NCI-H2107 treated with DMSO at 0.1 percent for 48 hours (cell line): ENCODE measurements around the gene CAMTA1.

Experiments
- DNase-seq: peaks from one replicate; lab custom pipeline; 2025; ENCODE audit not compliant: unreplicated experiment; lab: John Stamatoyannopoulos, UW

CAMTA1 gene

GRCh38 chr1:7062346-7063061 is 277.2 kb downstream of the CAMTA1 start:
- no peak for DNase-seq

GRCh38 chr1:7063981-7064380 is 278.7 kb downstream of the CAMTA1 start:
- DNase-seq, result no peak

- DNase-seq, result no peak
Observed at GRCh38 chr1:7068552-7068951, 283.3 kb downstream of the CAMTA1 start.

- no peak for DNase-seq
Observed at GRCh38 chr1:7069931-7070330, 284.7 kb downstream of the CAMTA1 start.

- DNase-seq, result no peak
Observed at GRCh38 chr1:7070389-7071029, 285.3 kb downstream of the CAMTA1 start.

- no peak for DNase-seq
Observed at GRCh38 chr1:7076117-7076516, 290.9 kb downstream of the CAMTA1 start.

- DNase-seq, result no peak
Observed at GRCh38 chr1:7076572-7076971, 291.3 kb downstream of the CAMTA1 start.

GRCh38 chr1:7077136-7077535 is 291.9 kb downstream of the CAMTA1 start:
- no peak for DNase-seq

- no peak for DNase-seq
Observed at GRCh38 chr1:7077970-7078369, 292.7 kb downstream of the CAMTA1 start.

- DNase-seq, result no peak
Observed at GRCh38 chr1:7079637-7080036, 294.4 kb downstream of the CAMTA1 start.

GRCh38 chr1:7084232-7084894 is 299.1 kb downstream of the CAMTA1 start:
- no peak for DNase-seq

- no peak for DNase-seq
Observed at GRCh38 chr1:7085521-7085920, 300.3 kb downstream of the CAMTA1 start.

- no peak for DNase-seq
Observed at GRCh38 chr1:7086106-7086505, 300.9 kb downstream of the CAMTA1 start.

- DNase-seq, result no peak
Observed at GRCh38 chr1:7087888-7088287, 302.6 kb downstream of the CAMTA1 start.

- no peak for DNase-seq
Observed at GRCh38 chr1:7089497-7089896, 304.2 kb downstream of the CAMTA1 start.

GRCh38 chr1:7093297-7093696 is 308.0 kb downstream of the CAMTA1 start:
- no peak for DNase-seq

GRCh38 chr1:7094086-7094485 is 308.8 kb downstream of the CAMTA1 start:
- DNase-seq, result no peak

GRCh38 chr1:7094509-7094908 is 309.3 kb downstream of the CAMTA1 start:
- DNase-seq, result no peak

- DNase-seq, result no peak
Observed at GRCh38 chr1:7095343-7095964, 310.2 kb downstream of the CAMTA1 start.

- no peak for DNase-seq
Observed at GRCh38 chr1:7097938-7098592, 312.8 kb downstream of the CAMTA1 start.

GRCh38 chr1:7098641-7099040 is 313.4 kb downstream of the CAMTA1 start:
- no peak for DNase-seq
